Activated T-cell treated with anti-CD3 and anti-CD28 coated beads, Interleukin-2, amount 50 U/mL, for 4 hours (primary cell): Measurements from ENCODE around the gene HCRT. TPM values are rescaled to one million over a fixed set of nuclear protein-coding genes. Genes with fewer than 3 reads are reported as not detected.
"Not testable (repeated sequence)": the region's sequence is repeated elsewhere in the genome, so short reads cannot be mapped to it uniquely, and the experiment has no call there.

Experiments
- ATAC-seq, 2 donors: fragments of 200-7000 bp; cut with Tn5 transposase; one replicate each; pipeline ENCODE4 v1.10.0; 2021
- DNase-seq: peaks from one replicate; pipeline ENCODE4 v3.0.0-alpha.2; 2020
- H3K27me3 Mint-ChIP-seq: one replicate; pipeline ENCODE4 v1.8.0; 2021; ENCODE audit warnings: low read depth, mixed read lengths
- H3K36me3 Mint-ChIP-seq: one replicate; pipeline ENCODE4 v1.8.0; 2022; ENCODE audit warnings: mixed read lengths; ENCODE audit not compliant: insufficient read depth
- H3K4me1 Mint-ChIP-seq: one replicate; pipeline ENCODE4 v1.8.0; 2021; ENCODE audit warnings: low read depth, mixed read lengths
- H3K4me3 Mint-ChIP-seq: one replicate; pipeline ENCODE4 v1.8.0; 2021; ENCODE audit warnings: mild to moderate bottlenecking, moderate library complexity, mixed read lengths
- H3K9me3 Mint-ChIP-seq: one replicate; pipeline ENCODE4 v1.8.0; 2021; ENCODE audit warnings: mixed read lengths
- total RNA-seq, 3 donors: library from RNA; stranded (reverse); gene quantifications; one replicate each; pipeline ENCODE4 v1.2.1, GENCODE V29; 2021

Gene HCRT
- total RNA-seq, 3 donors from 2014 or later: not detected

- Mint-ChIP-seq H3K4me3 (no peak overlapping the region), H3K9me3 (no peaks in the 10 kb centered on the region), H3K36me3 (no peaks in the 10 kb centered on the region), H3K27me3 (no peaks in the 10 kb centered on the region), H3K4me1 (peaks cover 20% of the 10 kb centered on the region)
- ATAC-seq (no peak), DNase-seq (no peak)
Measured at GRCh38 chr17:42190491-42191274, 5.4 kb upstream of the HCRT start.

- DNase-seq (no peak), ATAC-seq (no peak)
- Mint-ChIP-seq H3K36me3 (no peaks in the 10 kb centered on the region), H3K27me3 (no peaks in the 10 kb centered on the region), H3K4me3 (no peak overlapping the region), H3K4me1 (peaks cover 26% of the 10 kb centered on the region), H3K9me3 (no peaks in the 10 kb centered on the region)
Measured at GRCh38 chr17:42189651-42189965, 4.4 kb upstream of the HCRT start.

DNA sequence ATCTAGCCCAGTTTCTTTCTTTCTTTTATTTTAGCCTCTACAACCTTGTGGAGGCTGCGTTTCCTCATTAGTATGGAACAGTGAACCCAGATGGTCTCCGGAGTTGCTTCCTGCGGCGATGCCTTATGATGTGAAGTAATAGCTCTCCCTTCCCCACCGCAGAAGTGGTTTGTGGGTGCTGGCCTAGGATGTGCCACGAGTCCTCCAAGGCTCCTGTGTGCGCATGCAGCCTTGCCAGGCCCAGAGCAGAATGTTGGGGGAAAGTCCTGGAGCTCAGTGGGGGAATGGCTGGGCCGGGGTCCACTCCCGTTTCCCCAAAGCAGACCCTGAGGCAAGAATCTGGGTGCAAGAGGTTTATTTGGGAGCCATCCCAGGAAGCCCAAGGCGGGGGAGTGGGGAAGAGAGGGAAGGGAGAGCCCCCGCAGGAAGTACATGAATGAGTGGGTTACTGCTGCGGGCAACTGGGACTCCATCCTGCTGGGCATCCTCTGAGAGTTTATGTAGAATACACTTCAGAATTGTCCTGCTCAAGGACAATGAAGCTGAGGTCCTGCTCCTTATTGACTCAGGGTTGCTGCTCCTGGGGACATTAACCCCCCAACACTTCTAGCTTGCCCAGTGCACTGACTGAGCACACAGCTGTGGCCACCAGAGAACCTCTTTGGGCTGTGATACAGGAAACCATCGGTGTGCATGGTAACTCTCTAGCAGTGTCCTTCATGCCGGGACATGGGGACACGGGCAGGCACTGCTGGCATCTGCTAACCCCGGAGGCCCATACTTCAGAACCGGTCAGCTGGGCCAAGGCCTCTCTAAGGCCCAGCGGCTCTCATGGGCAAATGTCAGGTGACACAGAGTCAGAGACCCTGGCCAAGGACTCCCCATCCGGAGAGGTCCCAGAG is 3.7 kb upstream of the HCRT start:
- ATAC-seq: no peak
- Mint-ChIP-seq H3K4me3 (no peak overlapping the region), H3K4me1 (peaks cover 24% of the 10 kb centered on the region), H3K27me3 (no peaks in the 10 kb centered on the region), H3K9me3 (no peaks in the 10 kb centered on the region), H3K36me3 (no peaks in the 10 kb centered on the region)
- DNase-seq: no peak

DNA sequence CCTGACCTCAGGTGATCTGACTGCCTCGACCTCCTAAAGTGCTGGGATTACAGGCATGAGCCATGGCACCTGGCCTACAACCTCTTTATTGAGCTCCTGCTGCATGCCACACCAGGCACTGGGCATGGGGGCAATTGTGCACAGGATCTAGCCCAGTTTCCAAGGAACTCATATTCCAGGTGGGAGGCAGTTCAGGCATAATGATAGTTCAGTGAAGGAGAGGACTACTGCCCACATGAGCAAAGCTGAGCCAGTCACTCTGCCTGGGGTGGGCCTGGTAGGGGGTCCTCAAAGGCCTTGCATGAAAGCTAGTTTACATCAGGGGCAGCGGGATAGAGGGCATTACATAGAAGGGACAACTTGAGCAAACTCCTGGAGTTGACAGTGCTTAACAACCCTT is 2.6 kb upstream of the HCRT start:
- Mint-ChIP-seq H3K4me3 (no peak overlapping the region), H3K36me3 (no peaks in the 10 kb centered on the region), H3K27me3 (no peaks in the 10 kb centered on the region), H3K4me1 (peaks cover 25% of the 10 kb centered on the region), H3K9me3 (no peaks in the 10 kb centered on the region)
- ATAC-seq (no peak), DNase-seq (no peak)

DNA sequence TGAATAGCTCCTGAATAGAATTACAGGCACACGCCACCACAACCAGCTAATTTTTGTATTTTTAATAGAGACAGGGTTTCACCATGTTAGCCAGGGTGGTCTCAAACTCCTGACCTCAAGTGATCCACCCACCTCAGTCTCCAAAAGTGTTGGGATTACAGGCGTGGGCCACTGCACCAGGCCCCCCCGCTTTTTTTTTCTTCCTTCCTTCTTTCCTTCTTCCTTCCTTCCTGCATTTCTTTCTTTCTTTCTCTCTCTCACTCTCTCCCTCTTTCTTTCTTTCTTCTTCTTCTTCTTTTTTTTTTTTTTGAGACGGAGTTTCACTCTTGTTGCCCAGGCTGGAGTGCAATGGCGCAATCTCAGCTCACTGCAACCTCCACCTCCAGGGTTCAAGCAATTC is 939 bp upstream of the HCRT start:
- peaks cover 31% of the 10 kb centered on the region for H3K4me1 Mint-ChIP-seq
- not testable (repeated sequence) for H3K9me3 Mint-ChIP-seq, H3K4me3 Mint-ChIP-seq, H3K36me3 Mint-ChIP-seq, H3K27me3 Mint-ChIP-seq, ATAC-seq, DNase-seq

GRCh38 chr17:42185621-42185930 is 324 bp upstream of the HCRT start:
- Mint-ChIP-seq H3K9me3 (no peaks in the 10 kb centered on the region), H3K36me3 (no peaks in the 10 kb centered on the region), H3K4me1 (peaks cover 32% of the 10 kb centered on the region), H3K4me3 (no peak overlapping the region), H3K27me3 (no peaks in the 10 kb centered on the region)
- ATAC-seq: no peak
- DNase-seq: no peak

DNA sequence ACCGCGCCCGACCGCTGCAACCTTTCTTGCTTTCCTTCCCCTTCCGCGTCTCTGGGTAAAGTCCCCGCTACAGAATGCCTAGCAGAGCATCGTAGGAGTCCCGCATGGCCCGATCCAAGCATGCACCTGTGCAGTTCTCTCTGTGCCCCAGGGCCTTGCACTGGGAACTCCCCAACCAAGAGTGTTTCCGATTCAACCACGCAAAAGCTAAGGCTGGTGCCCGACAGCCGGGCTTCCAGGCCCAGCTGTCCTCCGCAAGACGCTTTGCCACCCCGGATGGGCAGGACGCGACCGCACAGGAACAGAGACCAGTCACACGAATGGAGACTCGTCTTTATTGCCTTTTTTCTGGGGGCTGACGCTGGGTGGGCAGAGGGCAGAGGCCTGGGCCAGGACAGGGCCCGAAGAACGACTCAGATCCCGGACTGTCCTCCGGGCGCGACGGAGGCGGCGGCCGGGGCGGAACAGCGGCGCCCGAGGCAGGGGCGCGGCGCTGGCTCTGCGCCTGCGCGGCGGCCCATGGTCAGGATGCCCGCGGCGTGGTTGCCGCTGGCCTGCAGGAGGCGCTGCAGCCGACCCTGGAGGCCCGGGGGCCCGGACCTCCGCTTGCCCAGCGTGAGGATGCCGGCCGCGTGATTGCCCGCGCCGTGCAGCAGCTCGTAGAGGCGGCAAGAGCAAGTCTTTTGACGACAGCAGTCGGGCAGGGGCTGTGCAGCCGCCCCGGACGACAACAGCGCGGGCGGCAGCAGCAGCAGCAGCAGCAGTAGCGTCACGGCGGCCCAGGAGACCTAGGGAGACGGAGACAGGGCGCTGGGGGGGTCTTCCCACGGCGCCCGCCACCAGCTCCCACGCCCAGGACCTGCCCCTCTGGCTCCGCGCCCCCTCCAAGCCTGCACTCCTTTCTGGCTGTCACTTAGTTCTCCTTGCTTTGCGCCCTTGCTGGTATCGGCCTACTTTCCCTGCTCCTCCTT is 1.2 kb downstream of the HCRT start:
- H3K4me3 Mint-ChIP-seq: peak overlapping the region; percentile 81
- H3K4me1 Mint-ChIP-seq: peaks cover 46% of the 10 kb centered on the region
- no peaks in the 10 kb centered on the region for H3K9me3 Mint-ChIP-seq
- H3K36me3 Mint-ChIP-seq: no peaks in the 10 kb centered on the region
- peaks cover 2% of the 10 kb centered on the region for H3K27me3 Mint-ChIP-seq
- DNase-seq (peak; percentile 59), ATAC-seq (peak; percentile 71 to 72)

GRCh38 chr17:42182927-42183734 is 2.1 kb downstream of the HCRT start:
- ATAC-seq (no peak), DNase-seq (no peak)
- no peaks in the 10 kb centered on the region for H3K36me3 Mint-ChIP-seq
- H3K4me1 Mint-ChIP-seq: peaks cover 53% of the 10 kb centered on the region
- peaks cover 5% of the 10 kb centered on the region for H3K27me3 Mint-ChIP-seq
- no peaks in the 10 kb centered on the region for H3K9me3 Mint-ChIP-seq
- H3K4me3 Mint-ChIP-seq: peak overlapping the region; percentile 81

DNA sequence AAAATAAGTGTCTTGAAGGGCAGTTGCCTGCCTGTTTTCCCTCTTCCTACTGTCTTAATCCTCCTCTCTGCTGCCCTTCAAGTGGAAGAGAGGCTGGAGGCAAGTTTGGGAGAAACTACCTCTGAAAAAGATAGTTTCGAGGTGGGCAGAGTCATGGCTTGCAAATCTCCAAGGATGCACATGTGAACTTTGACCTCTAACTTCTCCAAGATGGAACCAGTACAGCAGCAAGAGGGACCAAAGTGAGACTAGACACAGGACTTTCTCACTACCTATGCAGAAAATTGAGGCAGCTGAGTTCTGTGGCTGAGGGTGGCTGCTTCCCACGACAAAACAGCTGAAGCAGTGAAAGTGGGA is 3.4 kb downstream of the HCRT start:
- peaks cover 56% of the 10 kb centered on the region for H3K4me1 Mint-ChIP-seq
- no peak overlapping the region for H3K4me3 Mint-ChIP-seq
- DNase-seq (no peak), ATAC-seq (no peak)
- no peaks in the 10 kb centered on the region for H3K9me3 Mint-ChIP-seq
- peaks cover 2% of the 10 kb centered on the region for H3K36me3 Mint-ChIP-seq
- peaks cover 5% of the 10 kb centered on the region for H3K27me3 Mint-ChIP-seq

GRCh38 chr17:42180922-42181850 is 4.1 kb downstream of the HCRT start, which contains the start of gene KCNH4:
TSS of gene KCNH4 (minus strand) at chr17:42181142. CDS start at chr17:42180945, 197 bp downstream.
- peaks cover 5% of the 10 kb centered on the region for H3K27me3 Mint-ChIP-seq
- peak; percentile 90 for DNase-seq
- ATAC-seq: peak; percentile 62 to 64
- peak within 1 kb of the TSS; percentile 66 for H3K4me3 Mint-ChIP-seq
- H3K36me3 Mint-ChIP-seq: peaks cover 2% of the 10 kb centered on the region
- H3K9me3 Mint-ChIP-seq: no peaks in the 10 kb centered on the region
- peaks cover 56% of the 10 kb centered on the region for H3K4me1 Mint-ChIP-seq

- H3K9me3 Mint-ChIP-seq: no peaks in the 10 kb centered on the region
- ATAC-seq (no peak), DNase-seq (no peak)
- H3K4me1 Mint-ChIP-seq: peaks cover 56% of the 10 kb centered on the region
- peaks cover 5% of the 10 kb centered on the region for H3K27me3 Mint-ChIP-seq
- H3K36me3 Mint-ChIP-seq: peaks cover 5% of the 10 kb centered on the region
- peak overlapping the region; percentile 65 for H3K4me3 Mint-ChIP-seq
Measured at GRCh38 chr17:42180411-42180921, 4.8 kb downstream of the HCRT start.

- no peak for ATAC-seq
- Mint-ChIP-seq H3K9me3 (no peaks in the 10 kb centered on the region), H3K4me1 (peaks cover 51% of the 10 kb centered on the region), H3K27me3 (peaks cover 5% of the 10 kb centered on the region), H3K36me3 (peaks cover 9% of the 10 kb centered on the region), H3K4me3 (peak overlapping the region; percentile 65)
- no peak for DNase-seq
Measured at GRCh38 chr17:42179911-42180410, 5.3 kb downstream of the HCRT start.
